Mesendoderm (in vitro differentiated cells): ENCODE data around the gene IL1RAPL2.
"Not testable (repeated sequence)": the region's sequence is repeated elsewhere in the genome, so short reads cannot be mapped to it uniquely, and the experiment has no call there.

Source experiments
- DNase-seq: peaks from one replicate; pipeline ENCODE4 v3.0.0; 2013
- H2AK5ac ChIP-seq: 2 replicates; pipeline ENCODE4 v1.6.1; 2013; ENCODE audit warnings: low read length, inconsistent platforms
- H2BK120ac ChIP-seq: 2 replicates; pipeline ENCODE4 v1.6.1; 2013; ENCODE audit warnings: low read depth, mild to moderate bottlenecking, low read length, moderate library complexity, mixed read lengths
- H2BK15ac ChIP-seq: replicated peaks from 2 replicates; pipeline ENCODE4 v1.6.1; 2013; ENCODE audit warnings: low read depth, mild to moderate bottlenecking, moderate library complexity
- H2BK5ac ChIP-seq: 2 replicates; pipeline ENCODE4 v1.6.1; 2013; ENCODE audit warnings: low read length, inconsistent platforms
- H3K18ac ChIP-seq: 2 replicates; pipeline ENCODE4 v1.6.1; 2013; ENCODE audit warnings: mild to moderate bottlenecking, low read length, mixed read lengths
- H3K23ac ChIP-seq: one replicate; pipeline ENCODE4 v1.6.1; 2013; ENCODE audit warnings: low read length
- H3K27ac ChIP-seq: 2 replicates; pipeline ENCODE4 v1.5.1; 2013; ENCODE audit warnings: low read depth, mild to moderate bottlenecking, inconsistent platforms, low read length, moderate library complexity
- H3K27me3 ChIP-seq: 2 replicates; pipeline ENCODE4 v1.6.1; 2013; ENCODE audit warnings: low read length, control low read depth, mild to moderate bottlenecking, inconsistent platforms; ENCODE audit not compliant: insufficient read depth, poor library complexity
- H3K36me3 ChIP-seq: 2 replicates; pipeline ENCODE4 v1.6.1; 2013; ENCODE audit warnings: low read length, inconsistent platforms; ENCODE audit not compliant: control insufficient read depth, insufficient read depth
- H3K4ac ChIP-seq: one replicate; pipeline ENCODE4 v1.6.1; 2013; ENCODE audit warnings: low read depth, mild to moderate bottlenecking, low read length, moderate library complexity
- H3K4me1 ChIP-seq: 2 replicates; pipeline ENCODE4 v1.6.1; 2013; ENCODE audit warnings: low read depth, low read length, inconsistent platforms; ENCODE audit not compliant: control insufficient read depth
- H3K4me2 ChIP-seq: 2 replicates; pipeline ENCODE4 v1.6.1; 2013; ENCODE audit warnings: low read length
- H3K4me3 ChIP-seq: 2 replicates; pipeline ENCODE4 v1.5.1; 2013; ENCODE audit warnings: mild to moderate bottlenecking, low read length
- H3K56ac ChIP-seq: one replicate; pipeline ENCODE4 v1.6.1; 2013; ENCODE audit warnings: low read length
- H3K79me1 ChIP-seq: 2 replicates; pipeline ENCODE4 v1.6.1; 2013; ENCODE audit warnings: low read length, inconsistent platforms
- H3K79me2 ChIP-seq: 2 replicates; pipeline ENCODE4 v1.6.1; 2013; ENCODE audit warnings: mild to moderate bottlenecking, low read length; ENCODE audit not compliant: control insufficient read depth, insufficient read depth
- H3K9ac ChIP-seq: 2 replicates; pipeline ENCODE4 v1.6.1; 2013; ENCODE audit warnings: low read length, inconsistent platforms
- H4K5ac ChIP-seq: one replicate; pipeline ENCODE4 v1.6.1; 2013; ENCODE audit warnings: low read length
- H4K8ac ChIP-seq: one replicate; pipeline ENCODE4 v1.6.1; 2013; ENCODE audit warnings: low read depth, mild to moderate bottlenecking, control low read depth, low read length, moderate library complexity
- WGBS: extraction: QIAGEN DNeasy Blood & Tissue Kit; methylation state at CpG from one replicate; pipeline ENCODE4 v1.1.7; 2013; ENCODE audit warnings: low lambda C conversion rate, missing lambda C conversion rate; ENCODE audit not compliant: insufficient coverage; ENCODE audit errors: extremely low coverage; 5-methylcytosine and 5-hydroxymethylcytosine counted together

IL1RAPL2 gene

GRCh38 chrX:105781804-105782203, 1215.8 kb downstream of the IL1RAPL2 start:
- Histone ChIP-seq H3K56ac (no peak overlapping the region), H3K18ac (no peak overlapping the region), H2AK5ac (no peak overlapping the region), H2BK120ac (no peak overlapping the region), H3K79me2 (no peaks in the 10 kb centered on the region), H3K9ac (no peak overlapping the region), H3K27ac (no peak overlapping the region), H2BK15ac (no peak overlapping the region), H3K36me3 (no peaks in the 10 kb centered on the region), H2BK5ac (no peak overlapping the region), H4K8ac (no peak overlapping the region), H3K4ac (no peak overlapping the region), H3K23ac (no peak overlapping the region), H3K4me3 (no peak overlapping the region), H3K4me2 (no peak overlapping the region), H3K79me1 (no peaks in the 10 kb centered on the region), H3K4me1 (no peaks in the 10 kb centered on the region), H3K27me3 (no peaks in the 10 kb centered on the region), H4K5ac (no peak overlapping the region)
- no CpG with 5 or more reads among the region's 1 CpG for WGBS
- no peak for DNase-seq

DNA sequence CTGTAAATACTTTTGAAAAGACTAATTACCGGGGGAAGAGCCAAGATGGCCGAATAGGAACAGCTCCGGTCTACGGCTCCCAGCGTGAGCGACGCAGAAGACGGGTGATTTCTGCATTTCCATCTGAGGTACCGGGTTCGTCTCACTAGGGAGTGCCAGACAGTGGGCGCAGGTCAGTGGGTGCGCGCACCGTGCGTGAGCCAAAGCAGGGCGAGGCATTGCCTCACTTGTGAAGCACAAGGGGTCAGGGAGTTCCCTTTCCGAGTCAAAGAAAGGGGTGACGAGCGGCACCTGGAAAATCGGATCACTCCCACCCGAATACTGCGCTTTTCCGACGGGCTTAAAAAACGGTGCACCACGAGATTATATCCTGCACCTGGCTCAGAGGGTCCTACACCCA, 1230.9 kb downstream of the IL1RAPL2 start:
- H3K4me2 ChIP-seq, H3K4me3 ChIP-seq: not testable (repeated sequence)
- no CpG with 5 or more reads among the region's 26 CpGs for WGBS

GRCh38 chrX:105803891-105804290, 1237.9 kb downstream of the IL1RAPL2 start:
- Histone ChIP-seq H3K27me3 (no peaks in the 10 kb centered on the region), H3K56ac (no peak overlapping the region), H4K8ac (no peak overlapping the region), H3K79me2 (no peaks in the 10 kb centered on the region), H2BK5ac (no peak overlapping the region), H3K27ac (no peak overlapping the region), H3K36me3 (no peaks in the 10 kb centered on the region), H3K4me1 (no peaks in the 10 kb centered on the region), H3K79me1 (no peaks in the 10 kb centered on the region), H2BK15ac (no peak overlapping the region), H2AK5ac (no peak overlapping the region), H3K23ac (no peak overlapping the region), H3K9ac (no peak overlapping the region), H3K18ac (no peak overlapping the region), H2BK120ac (no peak overlapping the region), H3K4ac (no peak overlapping the region), H4K5ac (no peak overlapping the region), H3K4me2 (no peak overlapping the region), H3K4me3 (no peak overlapping the region)
- no CpG with 5 or more reads among the region's 2 CpGs for WGBS
- DNase-seq = no peak

More for the DNA sequence above, 1230.9 kb downstream of the IL1RAPL2 start:
- H4K8ac ChIP-seq, H3K36me3 ChIP-seq, H4K5ac ChIP-seq, H3K27ac ChIP-seq, H2BK15ac ChIP-seq, H3K27me3 ChIP-seq, H3K4me1 ChIP-seq, H3K23ac ChIP-seq, H3K79me2 ChIP-seq, H3K18ac ChIP-seq, H2AK5ac ChIP-seq, H2BK5ac ChIP-seq, H3K56ac ChIP-seq, DNase-seq, H3K9ac ChIP-seq, H3K79me1 ChIP-seq, H3K4ac ChIP-seq, H2BK120ac ChIP-seq: not testable (repeated sequence)

GRCh38 chrX:105805655-105806054, 1239.7 kb downstream of the IL1RAPL2 start:
- H3K79me2 ChIP-seq, H4K8ac ChIP-seq, H3K56ac ChIP-seq, H2BK5ac ChIP-seq, H3K27ac ChIP-seq, H3K9ac ChIP-seq, H3K18ac ChIP-seq, H3K36me3 ChIP-seq, H3K79me1 ChIP-seq, H2AK5ac ChIP-seq, H3K4me1 ChIP-seq, H3K23ac ChIP-seq, H3K4me2 ChIP-seq, H4K5ac ChIP-seq, H3K4ac ChIP-seq, H3K27me3 ChIP-seq, H2BK120ac ChIP-seq, H3K4me3 ChIP-seq, DNase-seq, H2BK15ac ChIP-seq: not testable (repeated sequence)

DNA sequence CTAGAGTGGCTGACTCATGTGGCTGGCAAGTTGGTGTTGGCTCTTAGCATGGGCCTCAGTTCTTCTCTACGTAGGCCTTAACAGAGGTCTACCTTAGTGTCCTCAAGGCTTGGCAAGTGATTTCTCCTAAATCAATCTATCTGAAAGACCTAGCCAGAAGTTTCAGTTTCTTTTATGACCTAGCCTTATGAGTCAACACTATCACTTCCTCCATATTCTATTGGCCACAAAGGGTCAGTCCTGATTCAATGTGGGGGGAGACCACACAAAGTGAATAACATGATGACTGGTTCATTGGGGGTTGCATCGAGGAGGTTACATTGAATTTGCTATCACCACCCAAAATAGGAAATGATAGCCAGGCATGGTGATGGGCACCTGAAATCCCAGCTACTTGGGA, 1250.5 kb downstream of the IL1RAPL2 start:
- H3K9ac ChIP-seq = no peak overlapping the region
- H3K23ac ChIP-seq = no peak overlapping the region
- H3K18ac ChIP-seq = no peak overlapping the region
- H2BK120ac ChIP-seq = no peak overlapping the region
- no peak overlapping the region for H4K5ac ChIP-seq
- H3K56ac ChIP-seq = no peak overlapping the region
- no peak overlapping the region for H3K4ac ChIP-seq
- H3K79me2 ChIP-seq = no peaks in the 10 kb centered on the region
- H3K4me2 ChIP-seq = no peak overlapping the region
- no peak overlapping the region for H2BK5ac ChIP-seq
- no peaks in the 10 kb centered on the region for H3K79me1 ChIP-seq
- no peak overlapping the region for H3K4me3 ChIP-seq
- DNase-seq = no peak
- H3K36me3 ChIP-seq = no peaks in the 10 kb centered on the region
- no peaks in the 10 kb centered on the region for H3K27me3 ChIP-seq
- H3K4me1 ChIP-seq = no peaks in the 10 kb centered on the region
- no peak overlapping the region for H2BK15ac ChIP-seq
- no peak overlapping the region for H4K8ac ChIP-seq
- WGBS = no CpG with 5 or more reads among the region's 2 CpGs
- no peak overlapping the region for H2AK5ac ChIP-seq
- no peak overlapping the region for H3K27ac ChIP-seq
